Measurements from ENCODE around the gene LARP1B.

GRCh38 chr4:128153800-128154199 lies 92.7 kb downstream of the LARP1B start:
- TF ChIP-seq ZNF274 (IDR thresholded peaks at IDR 0.05; ENCODE audit: low read depth, low read length), result no peak
- no peak for TF ChIP-seq YY1 (IDR thresholded peaks at IDR 0.05; ENCODE audit: insufficient read depth, insufficient read length)
- no peak for TF ChIP-seq SUZ12 (IDR thresholded peaks at IDR 0.05; ENCODE audit: extremely low read depth, insufficient read depth, insufficient read length)

Data from NT2/D1 (cell line).